GM18526 (cell line): ENCODE measurements around the gene PRL.

Experiments
- POLR2A ChIP-seq: IDR thresholded peaks from 3 replicates; pipeline ENCODE4 v1.6.1; 2011; ENCODE audit not compliant: insufficient read length; ENCODE audit errors: extremely low read depth

Gene PRL

DNA sequence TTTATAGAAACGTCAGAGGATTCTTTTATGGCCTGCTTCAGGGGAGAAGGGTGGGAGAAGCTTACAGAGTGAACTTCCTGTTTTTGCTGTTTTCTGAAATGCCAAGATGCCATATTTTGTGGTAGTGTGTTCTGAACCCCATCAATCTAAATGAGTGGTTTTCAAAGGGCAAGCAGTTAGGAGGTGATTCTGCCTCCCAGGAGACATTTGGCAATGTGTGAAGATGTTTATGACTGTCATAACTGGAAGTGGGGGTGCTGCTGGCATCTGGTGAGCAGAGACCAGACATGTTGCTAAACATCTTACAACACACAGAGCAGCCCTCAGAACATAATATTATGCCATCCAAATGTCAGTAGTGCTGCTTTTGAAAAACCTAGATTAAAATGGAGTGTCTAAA lies 6.0 kb upstream of the PRL start:
- no peak for TF ChIP-seq POLR2A

GRCh38 chr6:22300273-22300998 lies 3.6 kb upstream of the PRL start:
- TF ChIP-seq POLR2A: no peak

DNA sequence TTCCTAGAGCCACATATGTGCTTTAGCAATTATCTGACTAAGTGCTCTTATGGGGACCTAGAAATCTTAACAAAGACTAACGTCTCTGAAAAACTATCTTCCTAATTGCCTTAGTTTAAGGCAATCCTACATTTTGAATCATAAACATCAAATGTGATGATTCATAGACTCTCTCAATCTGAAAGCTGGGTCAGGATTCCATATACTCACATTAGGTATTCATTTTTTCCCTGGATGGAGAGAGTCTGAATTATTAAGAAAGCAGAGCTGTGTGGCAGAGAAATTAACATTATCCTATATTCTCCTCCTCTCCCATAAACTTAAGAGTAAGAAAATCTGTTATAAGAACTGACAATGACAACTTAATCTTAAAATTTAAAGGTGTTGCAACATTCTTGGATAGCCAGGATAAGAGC lies 1.6 kb upstream of the PRL start:
- no peak for TF ChIP-seq POLR2A

- no peak for TF ChIP-seq POLR2A
These were observed 769 bp downstream of the PRL start for GRCh38 chr6:22296067-22296466.

GRCh38 chr6:22295145-22295544 lies 1.7 kb downstream of the PRL start:
- TF ChIP-seq POLR2A: no peak

GRCh38 chr6:22294301-22294700 lies 2.5 kb downstream of the PRL start:
- TF ChIP-seq POLR2A: no peak

DNA sequence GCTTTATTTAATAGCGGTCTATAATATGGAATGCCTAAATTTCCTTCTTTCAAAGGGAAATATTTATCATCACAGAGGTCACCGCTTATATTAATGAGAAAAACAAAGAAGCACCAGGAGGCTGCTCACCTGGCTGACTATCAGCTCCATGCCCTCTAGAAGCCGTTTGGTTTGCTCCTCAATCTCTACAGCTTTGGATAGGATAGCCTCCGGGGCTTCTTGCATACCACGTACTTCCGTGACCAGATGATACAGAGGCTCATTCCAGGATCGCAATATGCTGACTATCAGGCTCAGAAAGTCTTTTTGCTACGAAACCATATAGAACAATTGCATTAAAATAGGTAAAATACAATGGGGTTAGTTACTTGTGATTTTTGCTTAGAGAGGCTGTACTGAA lies 6.8 kb downstream of the PRL start:
- no peak for TF ChIP-seq POLR2A

- no peak for TF ChIP-seq POLR2A
These were observed 8.1 kb downstream of the PRL start for GRCh38 chr6:22288721-22289120.

DNA sequence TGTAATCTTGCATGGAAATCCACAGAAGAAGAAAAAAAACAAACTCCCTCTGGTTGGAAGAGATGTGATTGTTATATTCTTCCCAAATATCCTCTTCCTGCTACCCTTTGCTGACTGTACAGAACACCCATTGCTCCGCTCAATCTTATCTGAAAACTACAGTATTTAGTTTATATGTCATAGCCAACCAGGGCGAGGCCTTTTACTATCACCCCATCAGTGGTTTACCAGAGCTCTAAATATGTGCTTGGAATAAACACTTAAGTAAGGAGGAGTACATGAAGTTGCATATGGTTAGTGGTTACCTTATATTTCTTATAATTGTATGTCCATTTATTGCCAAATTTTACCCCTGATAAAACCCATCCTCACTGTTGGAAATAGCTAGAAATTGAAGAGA lies 12.2 kb downstream of the PRL start:
- TF ChIP-seq POLR2A: no peak

- TF ChIP-seq POLR2A: no peak
These were observed 15.3 kb downstream of the PRL start for GRCh38 chr6:22281341-22282085.

GRCh38 chr6:22279427-22279826 lies 17.4 kb downstream of the PRL start:
- TF ChIP-seq POLR2A: no peak

DNA sequence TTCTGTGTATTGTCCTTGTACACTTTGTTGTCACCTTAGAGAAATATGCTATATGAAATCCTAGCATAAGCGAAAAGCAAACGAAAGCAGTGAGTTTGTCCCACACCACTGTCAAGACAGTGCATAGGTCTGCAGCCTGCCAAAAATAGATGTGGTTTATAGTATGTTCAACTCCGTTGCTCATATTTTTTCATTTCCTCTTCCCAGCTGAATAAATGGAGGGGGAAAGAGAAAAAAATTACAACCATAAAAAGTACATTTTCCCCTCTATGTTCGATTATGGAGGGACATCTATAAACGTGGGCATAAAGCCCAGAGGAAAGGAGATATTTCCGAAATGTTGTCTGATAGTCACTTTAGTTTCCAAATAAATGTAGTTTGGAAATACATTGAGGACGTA lies 25.8 kb downstream of the PRL start:
- no peak for TF ChIP-seq POLR2A

DNA sequence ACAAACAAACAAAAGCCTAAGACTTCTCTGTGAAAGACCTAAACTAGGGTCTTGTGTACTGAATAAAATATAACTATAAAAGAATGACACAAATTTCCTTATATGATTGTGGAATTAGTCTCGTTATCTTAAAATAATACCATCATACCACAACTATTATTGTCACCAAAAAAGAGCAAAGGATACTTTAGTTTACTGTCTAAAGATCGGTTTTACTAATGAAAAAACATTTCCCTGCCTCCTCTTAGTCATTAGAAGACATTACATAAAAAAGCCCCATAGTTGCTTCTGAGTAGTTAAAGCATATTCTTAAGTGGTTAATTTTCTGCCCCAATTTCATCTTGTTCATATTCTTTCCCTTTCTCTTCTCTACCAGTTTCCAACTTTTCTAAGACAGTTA lies 33.1 kb downstream of the PRL start:
- TF ChIP-seq POLR2A: no peak

DNA sequence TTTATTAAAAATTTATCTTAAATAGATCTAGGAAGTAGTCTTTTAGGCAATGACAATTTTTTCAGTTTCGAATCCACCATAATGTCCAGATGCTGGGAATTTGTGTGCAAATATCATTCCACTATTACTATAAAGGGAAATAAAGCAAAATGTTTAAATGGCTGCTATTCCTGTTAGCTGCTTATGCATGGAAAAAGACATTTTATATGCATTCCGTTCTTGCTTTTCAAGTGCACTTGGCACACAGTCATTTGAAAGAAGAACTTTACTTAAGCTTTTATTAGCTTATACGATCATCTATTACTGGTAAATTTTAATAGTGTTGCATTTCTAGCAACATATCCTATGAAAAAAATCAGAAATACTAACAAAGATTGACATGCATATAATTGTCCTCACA lies 42.0 kb downstream of the PRL start:
- TF ChIP-seq POLR2A: no peak

- no peak for TF ChIP-seq POLR2A
These were observed 42.7 kb downstream of the PRL start for GRCh38 chr6:22253955-22254655.

DNA sequence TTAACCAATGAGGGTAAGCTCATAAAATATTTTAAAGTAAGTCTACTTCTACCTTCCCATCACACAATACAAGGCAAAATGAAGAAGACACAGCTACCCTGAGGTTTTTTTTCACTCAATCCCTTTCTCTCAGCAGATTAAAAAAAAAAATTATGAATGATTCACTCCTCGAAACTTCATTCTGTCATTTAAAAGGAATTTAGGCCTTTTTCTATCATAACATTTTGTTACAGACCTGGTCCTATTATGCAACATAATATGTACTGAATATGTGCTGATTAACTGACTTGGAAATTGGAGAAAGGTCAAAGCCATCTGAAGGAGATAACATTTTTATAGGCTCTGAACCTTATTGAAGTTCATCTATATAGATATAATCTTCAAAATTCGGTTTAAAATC lies 45.5 kb downstream of the PRL start:
- no peak for TF ChIP-seq POLR2A
